ENCODE measurements around the gene IL20RA. TPM values are rescaled to one million over a fixed set of nuclear protein-coding genes. Genes with fewer than 3 reads are reported as not detected.
A peak's percentile ranks its signal among the peaks of the same experiment; 100 is the strongest.

Gene IL20RA
- total and polyA plus RNA-seq, 2 donors (not counting 3 experiments of a cell fraction or from before 2014, with no cell fraction given) = not detected

DNA sequence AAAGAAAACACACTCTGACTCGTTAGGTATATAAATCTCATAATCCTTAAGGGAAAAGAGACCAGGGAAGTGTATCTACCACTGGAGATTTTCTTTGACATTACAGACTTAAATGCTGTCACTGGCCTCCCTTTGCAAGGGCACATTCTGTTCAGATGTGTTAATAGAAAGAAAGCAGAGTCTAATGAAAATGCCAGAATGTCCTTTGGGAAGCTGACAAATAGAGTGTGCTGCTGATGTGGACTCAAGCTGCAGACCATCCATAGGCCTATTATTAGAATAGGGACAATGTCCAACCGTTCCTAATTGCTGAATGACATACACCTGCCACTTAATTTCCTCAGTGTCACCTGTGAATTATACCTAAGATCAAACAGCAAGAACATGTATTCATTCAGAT lies 81.5 kb downstream of the IL20RA start:
- FAIRE-seq (no peak), DNase-seq (ENCODE audit: low read depth, low spot score) (no peak)
- H3K36me3 ChIP-seq (ENCODE audit: control insufficient read depth in 2 of 2, extremely low read depth in 1 of 2, insufficient read depth in 2 of 2, low read length in 2 of 2) = no peaks in the 10 kb centered on the region
- POLR2A ChIA-PET = no interaction called here
- no peaks in the 10 kb centered on the region for H3K79me2 ChIP-seq (ENCODE audit: control insufficient read depth, insufficient read depth, low read length)
- no peak overlapping the region for H3K9ac ChIP-seq (replicated peaks; ENCODE audit: extremely low read depth, insufficient read depth, low read length)
- no peaks in the 10 kb centered on the region for H3K9me1 ChIP-seq (replicated peaks; ENCODE audit: control insufficient read depth, extremely low read depth, insufficient read depth, low read length)
- no peak overlapping the region for H3K27ac ChIP-seq (ENCODE audit: insufficient read depth, low read depth, low read length)
- no peaks in the 10 kb centered on the region for H3K4me1 ChIP-seq (ENCODE audit: control insufficient read depth, extremely low read depth, insufficient read depth, low read length)
- H3K4me3 ChIP-seq (replicated peaks in 1 of 3; ENCODE audit: insufficient read depth in 1 of 3, low read depth in 1 of 3, low read length in 3 of 3) = no peak overlapping the region
- no peak overlapping the region for H2AFZ ChIP-seq (ENCODE audit: low read depth, low read length)
- no peaks in the 10 kb centered on the region for H4K20me1 ChIP-seq (replicated peaks; ENCODE audit: control insufficient read depth, extremely low read depth, insufficient read depth, low read length)
- H3K9me3 ChIP-seq (replicated peaks; ENCODE audit: control insufficient read depth, insufficient read depth, low read length) = no peaks in the 10 kb centered on the region
- intact Hi-C loops (cut with micrococcal nuclease) (no loop called here), dilution Hi-C loops (cut with MboI; ENCODE audit: extremely low pct_ligation_motif_present, low sequenced_read_pairs) (no loop called here)
- TF ChIP-seq POLR2AphosphoS5 (IDR thresholded peaks at IDR 0.05; ENCODE audit: insufficient read depth, low read depth, low read length) = no peak
- CTCF ChIA-PET = interaction anchor here (0.8 to 1.5 kb wide), 4 partner anchors 10 to 678 kb away, joined by 3 to 5 read pairs (median 3); no protein-coding TSS in a partner anchor
- H3K4me2 ChIP-seq (ENCODE audit: insufficient read depth, low read length) = no peak overlapping the region
- peaks cover 0 to 10% of the 10 kb centered on the region in 2 experiments for H3K27me3 ChIP-seq (ENCODE audit: control insufficient read depth in 2 of 2, insufficient read depth in 2 of 2, low read length in 2 of 2)
- no TSS peak for BruUV-seq (replicated peaks)

DNA sequence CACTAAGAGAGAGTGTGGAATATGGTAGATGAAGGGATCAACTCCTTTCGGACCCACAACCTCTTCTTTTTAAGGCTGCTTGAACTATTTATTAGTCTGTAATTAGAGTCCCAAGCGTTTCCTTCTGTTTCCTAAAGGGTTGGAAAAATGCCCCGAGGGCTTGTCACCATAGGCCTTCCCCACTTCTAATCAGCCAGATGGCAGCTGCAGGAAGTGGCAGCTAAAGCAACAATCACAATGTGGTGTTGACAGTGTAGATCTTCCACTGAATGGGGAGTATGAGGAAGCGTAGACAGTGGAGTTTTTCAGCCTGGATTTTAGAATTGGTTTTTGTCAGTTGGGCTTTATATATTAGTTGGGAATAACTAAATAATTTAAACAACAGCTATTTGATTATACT lies 82.1 kb downstream of the IL20RA start:
- no peaks in the 10 kb centered on the region for H3K36me3 ChIP-seq (ENCODE audit: control insufficient read depth in 2 of 2, extremely low read depth in 1 of 2, insufficient read depth in 2 of 2, low read length in 2 of 2)
- intact Hi-C loops (cut with micrococcal nuclease) (no loop called here), dilution Hi-C loops (cut with MboI; ENCODE audit: extremely low pct_ligation_motif_present, low sequenced_read_pairs) (no loop called here)
- FAIRE-seq (peak; percentile 8), DNase-seq (ENCODE audit: low read depth, low spot score) (peak; percentile 61)
- H3K4me3 ChIP-seq (replicated peaks in 1 of 3; ENCODE audit: insufficient read depth in 1 of 3, low read depth in 1 of 3, low read length in 3 of 3) = no peak overlapping the region
- no peak overlapping the region for H3K9ac ChIP-seq (replicated peaks; ENCODE audit: extremely low read depth, insufficient read depth, low read length)
- H3K9me3 ChIP-seq (replicated peaks; ENCODE audit: control insufficient read depth, insufficient read depth, low read length) = no peaks in the 10 kb centered on the region
- H3K27me3 ChIP-seq (ENCODE audit: control insufficient read depth in 2 of 2, insufficient read depth in 2 of 2, low read length in 2 of 2) = peaks cover 0 to 10% of the 10 kb centered on the region in 2 experiments
- POLR2A ChIA-PET = no interaction called here
- H3K9me1 ChIP-seq (replicated peaks; ENCODE audit: control insufficient read depth, extremely low read depth, insufficient read depth, low read length) = no peaks in the 10 kb centered on the region
- TF ChIP-seq POLR2AphosphoS5 (IDR thresholded peaks at IDR 0.05; ENCODE audit: insufficient read depth, low read depth, low read length) = no peak
- no peak for TF ChIP-seq MYC (IDR thresholded peaks at IDR 0.05; ENCODE audit: low read depth, low read length)
- TF ChIP-seq POLR2A (IDR thresholded peaks at IDR 0.05; ENCODE audit: low read depth, low read length) = no peak
- TF ChIP-seq GATA2 (IDR thresholded peaks at IDR 0.05; ENCODE audit: insufficient read depth, insufficient read length, low read depth, low read length) = no peak
- no peaks in the 10 kb centered on the region for H3K79me2 ChIP-seq (ENCODE audit: control insufficient read depth, insufficient read depth, low read length)
- H4K20me1 ChIP-seq (replicated peaks; ENCODE audit: control insufficient read depth, extremely low read depth, insufficient read depth, low read length) = no peaks in the 10 kb centered on the region
- no peak overlapping the region for H3K27ac ChIP-seq (ENCODE audit: insufficient read depth, low read depth, low read length)
- CTCF ChIA-PET = no interaction called here
- H3K4me2 ChIP-seq (ENCODE audit: insufficient read depth, low read length) = no peak overlapping the region
- BruUV-seq (replicated peaks) = no TSS peak
- H2AFZ ChIP-seq (ENCODE audit: low read depth, low read length) = no peak overlapping the region
- no peaks in the 10 kb centered on the region for H3K4me1 ChIP-seq (ENCODE audit: control insufficient read depth, extremely low read depth, insufficient read depth, low read length)

Measured in endothelial cell of umbilical vein (primary cell).